ENCODE data around the gene SON. TPM values are rescaled to one million over a fixed set of nuclear protein-coding genes. Genes with fewer than 3 reads are reported as not detected.
"Not testable (repeated sequence)": the region's sequence is repeated elsewhere in the genome, so short reads cannot be mapped to it uniquely, and the experiment has no call there.

The SON gene
- total RNA-seq, 3 donors from 2014 or later: 240 to 293 (median 254) TPM

GRCh38 chr21:33568448-33568847 is 25.6 kb downstream of the SON start:
- peaks cover 5% of the 10 kb centered on the region for H3K36me3 ChIP-seq (ENCODE audit: low read depth)
- H3K4me1 ChIP-seq (ENCODE audit: low read depth): no peaks in the 10 kb centered on the region
- no peak overlapping the region for H3K4me3 ChIP-seq
- TF ChIP-seq CTCF (IDR thresholded peaks at IDR 0.05): no peak
- DNase-seq: no peak
- no peaks in the 10 kb centered on the region for H3K9me3 ChIP-seq
- ATAC-seq: no peak
- intact Hi-C loops (cut with DNase I, micrococcal nuclease): no loop called here

DNA sequence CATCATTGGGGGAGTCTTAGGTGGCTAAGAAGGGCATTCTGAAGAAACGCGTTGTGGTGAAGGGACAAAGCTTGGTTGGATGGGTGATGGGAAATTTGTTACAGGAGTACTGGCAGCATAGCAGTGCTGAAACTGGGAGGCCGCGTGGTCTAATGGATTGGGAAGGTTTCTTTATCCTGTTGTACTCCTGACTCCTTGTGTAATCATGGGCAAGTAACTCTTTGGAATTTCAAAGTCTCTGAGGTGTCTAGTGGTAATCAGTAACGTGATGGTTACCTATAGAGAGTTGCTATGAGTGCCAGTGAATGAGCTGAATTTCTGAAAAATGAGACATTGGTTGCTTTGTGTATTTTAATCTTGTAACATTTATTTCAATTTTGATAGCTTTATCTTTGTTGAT is 27.2 kb downstream of the SON start:
- intact Hi-C loops (cut with DNase I, micrococcal nuclease): no loop called here
- Histone ChIP-seq H3K36me3 (ENCODE audit: low read depth) (peaks cover 5% of the 10 kb centered on the region), H3K9me3 (no peaks in the 10 kb centered on the region), H3K4me1 (ENCODE audit: low read depth) (no peaks in the 10 kb centered on the region), H3K4me3 (no peak overlapping the region)
- ATAC-seq (no peak), DNase-seq (no peak)
- TF ChIP-seq CTCF (IDR thresholded peaks at IDR 0.05): no peak

GRCh38 chr21:33572350-33572749 is 29.5 kb downstream of the SON start:
- Histone ChIP-seq H3K36me3 (ENCODE audit: low read depth) (peaks cover 5% of the 10 kb centered on the region), H3K9me3 (no peaks in the 10 kb centered on the region), H3K4me1 (ENCODE audit: low read depth) (no peaks in the 10 kb centered on the region), H3K4me3 (no peak overlapping the region)
- DNase-seq (no peak), ATAC-seq (no peak)
- intact Hi-C loops (cut with DNase I, micrococcal nuclease): no loop called here
- no peak for TF ChIP-seq CTCF (IDR thresholded peaks at IDR 0.05)

GRCh38 chr21:33576741-33577141 is 33.9 kb downstream of the SON start:
- intact Hi-C loops (cut with DNase I, micrococcal nuclease); H3K4me3 ChIP-seq; H3K4me1 ChIP-seq (ENCODE audit: low read depth); DNase-seq; H3K9me3 ChIP-seq; H3K36me3 ChIP-seq (ENCODE audit: low read depth): not testable (repeated sequence)
- peak; percentile 82 for ATAC-seq

GRCh38 chr21:33578214-33578613 is 35.4 kb downstream of the SON start:
- H3K4me3 ChIP-seq: no peak overlapping the region
- no peak for TF ChIP-seq CTCF (IDR thresholded peaks at IDR 0.05)
- H3K9me3 ChIP-seq: no peaks in the 10 kb centered on the region
- H3K4me1 ChIP-seq (ENCODE audit: low read depth): no peaks in the 10 kb centered on the region
- H3K36me3 ChIP-seq (ENCODE audit: low read depth): no peaks in the 10 kb centered on the region
- no peak for DNase-seq
- intact Hi-C loops (cut with DNase I, micrococcal nuclease): no loop called here
- no peak for ATAC-seq

GRCh38 chr21:33578959-33579542 is 36.2 kb downstream of the SON start:
- no peak overlapping the region for H3K4me3 ChIP-seq
- no peak for TF ChIP-seq CTCF (IDR thresholded peaks at IDR 0.05)
- ATAC-seq (no peak), DNase-seq (no peak)
- no peaks in the 10 kb centered on the region for H3K36me3 ChIP-seq (ENCODE audit: low read depth)
- no peaks in the 10 kb centered on the region for H3K4me1 ChIP-seq (ENCODE audit: low read depth)
- intact Hi-C loops (cut with DNase I, micrococcal nuclease): no loop called here
- no peaks in the 10 kb centered on the region for H3K9me3 ChIP-seq

Data from mucosa of descending colon (tissue), 3 donors.